Stimulated activated CD4-positive, alpha-beta T cell treated with anti-CD3 and anti-CD28 coated beads, Interleukin-1b, Interleukin-23, amount 100 ng/mL, for 4 hours (primary cell): ENCODE results near the gene CENPL.
"Not testable (repeated sequence)": the region's sequence is repeated elsewhere in the genome, so short reads cannot be mapped to it uniquely, and the experiment has no call there.

Experiments used
- DNase-seq, 2 donors: peaks; one replicate each; pipeline ENCODE4 v3.0.0-alpha.2; 2020; ENCODE audit warnings: low read depth in 2 of 2

The CENPL gene

DNA sequence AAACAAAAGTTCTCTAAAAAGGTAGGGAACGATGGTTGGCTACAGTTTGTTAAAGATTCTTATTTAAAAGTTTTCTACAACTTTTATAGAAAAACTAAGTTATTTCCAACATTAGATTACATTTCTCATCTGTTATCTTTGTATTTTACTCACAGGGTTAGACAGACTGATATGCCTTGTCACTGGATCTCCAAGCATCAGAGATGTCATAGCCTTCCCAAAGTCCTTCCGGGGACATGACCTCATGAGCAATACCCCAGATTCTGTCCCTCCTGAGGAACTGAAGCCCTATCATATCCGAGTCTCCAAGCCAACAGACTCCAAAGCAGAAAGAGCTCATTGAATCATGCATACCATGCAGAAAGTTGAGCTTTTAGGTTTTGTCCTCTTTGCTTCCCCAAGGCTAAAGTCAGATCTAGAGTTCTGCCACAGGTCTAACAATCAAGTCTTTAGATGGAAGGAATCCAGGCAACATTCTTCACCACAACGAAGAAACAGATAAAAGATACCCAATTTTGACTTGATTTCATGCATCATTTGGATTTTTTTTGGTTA is 32.8 kb upstream of the CENPL start:
- DNase-seq: no peak

- no peak for DNase-seq
Observed at GRCh38 chr1:173856903-173857302, 32.2 kb upstream of the CENPL start.

DNA sequence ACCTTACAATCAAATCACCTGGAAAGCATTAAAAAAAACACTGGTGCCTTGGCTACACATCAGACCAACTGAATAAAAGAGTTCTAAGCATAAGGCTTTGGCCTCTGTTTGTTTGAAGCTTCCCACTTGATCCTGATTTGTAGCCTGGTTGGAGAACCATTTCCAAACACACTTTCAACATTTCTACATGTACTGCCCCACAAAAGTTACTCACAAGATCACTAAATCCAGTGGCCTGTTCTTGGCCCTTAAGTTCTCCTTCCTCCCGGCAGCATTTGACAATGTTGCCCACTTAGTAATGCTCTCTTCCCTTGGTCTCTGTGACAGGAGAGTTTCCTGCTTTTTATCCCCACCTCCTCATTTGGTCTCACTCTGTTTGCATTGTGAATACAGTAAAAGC is 31.3 kb upstream of the CENPL start:
- DNase-seq: no peak

DNA sequence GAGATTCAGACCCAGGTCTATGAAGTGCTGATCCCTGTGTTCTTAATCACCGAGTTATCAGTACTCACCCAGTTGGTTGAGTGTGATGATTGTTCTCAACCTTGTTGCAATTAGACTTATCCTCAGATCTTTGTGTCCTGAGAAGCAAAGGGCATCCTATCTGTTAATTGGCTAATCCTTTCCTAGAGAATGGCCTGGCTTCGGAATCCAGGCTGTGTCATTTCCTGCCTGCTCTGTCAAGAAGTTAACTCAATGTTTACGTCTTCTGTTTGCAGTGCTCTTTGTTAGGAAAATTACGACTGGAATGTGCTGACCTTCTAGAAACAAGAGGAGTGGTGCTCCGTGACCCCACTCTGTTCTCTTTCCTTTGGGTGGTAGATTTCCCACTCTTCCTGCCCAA is 28.4 kb upstream of the CENPL start:
- no peak for DNase-seq

DNA sequence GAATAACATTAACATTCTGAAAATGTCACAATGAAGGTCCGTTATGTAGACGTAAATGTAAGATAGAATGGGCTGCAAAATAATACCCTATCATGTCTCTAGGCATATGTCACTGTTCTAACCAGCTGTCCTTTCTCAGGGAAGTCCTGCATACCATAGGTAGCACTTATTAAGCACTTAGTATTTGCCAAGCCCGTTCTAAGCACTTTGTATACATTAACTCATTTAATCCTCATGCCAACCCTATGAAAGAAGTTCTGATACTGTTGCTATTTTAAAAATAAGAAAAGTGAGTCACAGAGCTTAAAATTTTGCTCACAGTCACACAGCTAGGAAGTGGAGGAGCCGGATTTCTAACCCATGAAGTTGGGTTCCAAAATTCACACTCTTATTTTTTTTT is 27.4 kb upstream of the CENPL start:
- no peak for DNase-seq

- no peak for DNase-seq
Observed at GRCh38 chr1:173832748-173833147, 8.1 kb upstream of the CENPL start.

DNA sequence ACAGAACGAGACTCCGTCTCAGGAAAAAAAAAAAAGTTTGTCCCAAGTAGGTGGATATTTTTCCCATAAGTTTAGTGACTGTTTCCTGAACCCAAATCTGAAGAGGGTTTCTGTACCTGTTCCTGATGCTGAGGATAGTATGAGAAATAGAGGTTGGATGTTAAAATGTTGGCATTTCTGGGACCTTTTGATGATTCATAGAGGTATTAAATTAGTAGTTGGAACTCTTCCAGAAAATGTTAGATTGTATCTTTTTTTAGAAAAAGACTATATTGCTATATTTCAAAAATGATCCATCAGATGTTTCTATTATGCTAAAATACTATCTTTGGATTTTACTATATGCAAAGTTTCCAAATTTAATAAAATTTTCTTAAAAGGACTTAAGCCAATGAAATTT is 2.9 kb upstream of the CENPL start:
- DNase-seq: no peak

DNA sequence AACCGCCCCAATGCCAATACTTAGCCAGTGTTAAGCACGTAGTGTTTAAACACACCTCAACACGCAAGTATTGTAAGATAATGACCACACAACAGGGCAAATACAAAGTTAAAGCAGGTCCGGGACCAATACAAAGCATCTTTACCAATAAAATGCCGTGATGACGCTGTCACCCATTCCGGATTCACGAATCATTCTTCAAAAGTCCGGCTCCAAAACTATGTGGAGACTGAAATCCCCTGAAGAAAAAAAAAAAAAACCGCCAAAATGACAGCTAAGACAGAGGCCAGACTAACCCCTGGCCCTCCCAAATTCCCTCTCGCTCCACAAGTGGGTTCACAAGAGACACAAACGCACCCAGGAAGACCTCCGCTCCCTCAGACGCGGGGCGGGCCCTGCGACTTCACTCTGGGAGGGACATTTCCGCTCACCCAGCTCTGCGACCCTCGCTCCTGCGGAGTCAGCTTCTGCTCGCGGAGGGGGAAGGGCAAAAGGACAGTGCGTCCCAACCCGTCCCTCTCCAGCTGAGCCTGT is 835 bp downstream of the CENPL start:
- no peak for DNase-seq

- DNase-seq: no peak
Observed at GRCh38 chr1:173821680-173822079, 3.0 kb downstream of the CENPL start.

GRCh38 chr1:173818459-173818858 is 6.2 kb downstream of the CENPL start:
- DNase-seq: no peak

DNA sequence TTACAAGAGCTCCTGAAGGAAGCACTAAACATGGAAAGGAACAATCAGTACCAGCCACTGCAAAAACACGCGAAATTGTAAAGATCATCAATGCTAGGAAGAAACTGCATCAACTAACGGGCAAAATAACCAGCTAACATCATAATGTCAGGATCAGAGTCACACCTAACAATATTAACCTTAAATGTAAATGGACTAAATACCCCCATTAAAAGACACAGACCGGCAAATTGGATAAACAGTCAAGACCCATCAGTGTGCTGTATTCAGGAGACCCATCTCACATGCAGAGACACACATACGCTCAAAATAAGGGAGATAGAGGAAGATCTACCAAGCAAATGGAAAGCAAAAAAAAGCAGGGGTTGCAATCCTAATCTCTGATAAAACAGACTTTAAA is 11.0 kb downstream of the CENPL start:
- DNase-seq: not testable (repeated sequence)

DNA sequence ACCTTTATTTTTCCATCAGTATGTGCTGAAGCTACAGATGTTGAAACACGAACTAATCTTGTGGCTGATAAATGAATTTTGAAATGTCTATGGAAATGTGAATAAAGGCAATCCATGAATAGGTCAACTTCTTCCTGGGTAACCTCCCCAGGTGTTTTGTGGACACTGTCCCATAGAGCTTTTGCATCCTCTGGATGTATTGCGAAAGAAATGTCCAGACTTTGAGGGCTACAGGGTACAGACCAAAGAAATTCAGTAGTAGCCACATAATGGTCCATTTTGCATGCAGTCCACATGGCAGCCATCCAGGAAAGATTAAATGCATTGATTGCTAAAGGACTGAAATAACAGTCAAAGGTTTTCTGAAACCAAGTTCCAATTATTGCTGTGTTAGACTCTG is 21.7 kb downstream of the CENPL start:
- no peak for DNase-seq

DNA sequence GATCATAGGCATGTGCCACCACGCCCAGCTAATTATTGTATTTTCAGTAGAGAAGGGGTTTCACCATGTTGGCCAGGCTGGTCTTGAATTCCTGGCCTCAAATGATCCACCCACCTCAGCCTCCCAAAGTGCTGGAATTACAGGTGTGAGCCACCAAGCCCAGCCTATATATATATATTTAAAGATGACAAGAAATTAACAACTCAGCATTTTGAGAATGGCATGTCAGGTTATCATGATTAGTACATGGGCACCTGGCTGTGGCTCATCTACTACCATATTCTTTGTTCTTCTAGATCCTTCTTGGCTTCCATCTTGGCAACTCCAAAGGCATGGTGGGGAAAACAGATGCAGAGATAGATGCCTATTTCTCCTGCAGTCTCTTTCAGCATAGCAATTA is 24.7 kb downstream of the CENPL start:
- DNase-seq: not testable (repeated sequence)

GRCh38 chr1:173798078-173798477 is 26.6 kb downstream of the CENPL start:
- no peak for DNase-seq

DNA sequence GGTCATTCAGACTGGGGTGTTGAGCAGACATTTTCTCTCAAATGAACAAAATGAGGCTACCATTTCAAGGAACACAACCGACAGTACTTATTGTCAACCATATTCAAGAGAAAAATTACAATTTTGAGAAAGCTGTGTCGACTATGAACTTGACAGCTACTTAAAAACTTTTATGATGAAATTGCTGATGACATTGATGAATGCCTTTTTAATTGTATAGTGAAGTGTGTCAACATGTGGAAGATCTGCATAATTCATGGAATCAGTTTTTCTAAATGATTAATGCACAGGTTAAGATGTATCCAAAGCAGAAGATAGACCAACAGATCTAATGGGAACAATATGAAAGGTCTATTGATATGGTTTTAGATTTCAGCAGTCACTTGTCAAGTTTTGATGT is 34.8 kb downstream of the CENPL start:
- DNase-seq: no peak

- DNase-seq: no peak
Observed at GRCh38 chr1:173784997-173785396, 39.7 kb downstream of the CENPL start.

GRCh38 chr1:173779936-173780335 is 44.7 kb downstream of the CENPL start:
- no peak for DNase-seq

DNA sequence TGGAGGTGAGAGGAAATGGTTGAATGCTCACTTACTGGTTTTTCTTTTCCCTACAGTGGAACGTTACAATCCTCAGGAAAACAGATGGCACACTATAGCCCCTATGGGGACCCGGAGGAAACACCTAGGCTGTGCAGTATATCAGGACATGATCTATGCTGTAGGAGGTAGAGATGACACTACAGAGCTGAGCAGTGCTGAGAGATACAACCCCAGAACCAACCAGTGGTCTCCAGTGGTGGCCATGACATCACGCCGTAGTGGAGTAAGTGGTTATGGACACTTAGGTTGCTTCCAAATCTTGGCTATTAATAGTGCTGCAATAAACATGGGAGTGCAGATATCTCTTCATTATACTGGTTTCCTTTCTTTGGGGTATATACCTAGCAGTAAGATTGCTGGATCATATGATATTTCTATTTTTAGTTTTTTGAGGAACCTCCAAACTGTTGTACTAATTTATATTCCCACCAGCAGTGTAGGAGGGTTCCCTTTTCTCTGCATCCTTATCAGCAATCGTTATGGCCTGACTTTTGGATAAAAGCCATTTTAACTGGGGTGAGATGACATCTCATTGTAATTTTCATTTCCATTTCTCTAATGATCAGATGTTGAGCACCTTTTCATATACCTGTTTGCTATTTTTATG is 49.0 kb downstream of the CENPL start:
- DNase-seq: no peak

- no peak for DNase-seq
Observed at GRCh38 chr1:173771560-173771959, 53.1 kb downstream of the CENPL start.

DNA sequence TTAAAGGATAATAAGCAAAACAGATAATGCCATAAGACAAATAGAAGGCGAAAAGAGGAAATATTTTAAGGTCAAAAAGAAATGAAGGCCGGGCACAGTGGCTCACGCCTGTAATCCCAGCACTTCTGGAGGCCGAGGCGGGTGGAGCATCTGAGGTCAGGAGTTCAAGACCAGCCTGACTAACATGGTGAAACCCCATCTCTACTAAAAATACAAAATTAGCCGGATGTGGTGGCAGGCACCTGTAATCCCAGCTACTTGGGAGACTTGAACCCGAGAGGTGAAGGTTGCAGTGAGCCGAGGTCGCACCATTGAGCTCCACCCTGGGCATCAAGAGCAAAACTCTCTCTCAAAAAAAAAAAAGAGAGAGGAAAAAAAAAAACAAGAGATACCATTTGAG is 54.4 kb downstream of the CENPL start:
- DNase-seq: not testable (repeated sequence)

- DNase-seq: no peak
Observed at GRCh38 chr1:173768827-173769226, 55.9 kb downstream of the CENPL start.

DNA sequence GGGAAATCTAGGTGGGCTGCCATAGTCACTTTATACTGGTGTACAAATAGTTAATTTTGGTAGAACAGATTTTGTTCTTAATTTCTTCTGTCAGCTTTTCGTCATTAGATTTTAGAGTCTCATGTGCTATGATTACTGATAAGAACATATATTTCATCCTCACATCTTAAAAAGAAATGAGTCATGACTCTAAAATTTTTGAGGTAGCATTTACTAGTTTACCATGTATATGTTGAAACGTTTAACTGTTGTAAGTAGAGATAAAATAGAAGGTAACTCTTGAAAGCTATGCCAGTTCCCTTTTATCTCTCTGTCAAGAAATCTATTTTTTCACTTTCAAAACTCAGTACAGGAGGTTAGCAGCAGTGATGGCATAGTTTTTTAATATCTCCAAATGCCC is 56.5 kb downstream of the CENPL start:
- no peak for DNase-seq

DNA sequence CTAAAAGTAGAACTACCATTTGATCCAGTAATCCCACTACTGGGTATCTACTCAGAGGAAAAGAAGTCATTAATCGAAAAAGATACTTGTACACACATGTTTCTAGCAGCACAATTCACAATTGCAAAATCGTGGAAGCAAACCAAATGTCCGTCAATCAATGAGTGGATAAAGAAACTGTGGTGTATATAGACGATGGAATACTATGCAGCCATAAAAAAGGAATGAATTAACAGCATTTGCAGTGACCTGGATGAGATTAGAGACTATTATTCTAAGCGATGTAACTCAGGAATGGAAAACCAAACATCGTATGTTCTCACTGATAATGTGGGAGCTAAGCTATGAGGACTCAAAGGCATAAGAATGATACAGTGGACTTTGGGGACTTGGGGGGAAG is 60.4 kb downstream of the CENPL start:
- not testable (repeated sequence) for DNase-seq

GRCh38 chr1:173758980-173759379 is 65.7 kb downstream of the CENPL start:
- no peak for DNase-seq
